Spleen (tissue), 7 donors: Measurements from ENCODE around the gene CTDSP2.

Experiments
- POLR2A ChIP-seq, 3 donors: fragments of 450-650 bp; IDR thresholded peaks; one replicate each; pipeline ENCODE4 v1.5.1; 2017; ENCODE audit warnings: antibody characterized with exemption in 3 of 3, mild to moderate bottlenecking in 1 of 3
- POLR2AphosphoS5 ChIP-seq, 3 donors: sonication (generic); formaldehyde crosslinking; IDR thresholded peaks; one replicate each; pipeline ENCODE4 v1.5.1; 2017; ENCODE audit warnings: antibody characterized with exemption in 3 of 3
- TF ChIP-seq, protein P1 (sequence below), 11 experiments: fragments of 200-600 bp in 7 of 11; fragments of 450-650 bp in 4 of 11; sonication (generic) in 4 of 11; IDR thresholded peaks in 8 of 11; conservative IDR thresholded peaks in 3 of 11; 1 replicate in 7 of 11; 2 replicates in 4 of 11; pipeline versions ENCODE4 v1.4.0 to v1.8.0; 2016 to 2021; ENCODE audit warnings: antibody characterized with exemption in 11 of 11, inconsistent platforms in 4 of 11, mild to moderate bottlenecking in 1 of 11
- donor health status: DM: no; HTN: no; CAD: no; lungs with moderate emphysema.
- donor health status: DM: no; HTN: no; CAD: no.
- donor health status: DM: no; HTN: no; CAD: no.

- no peak for TF ChIP-seq POLR2A (IDR thresholded peaks at IDR 0.05)
- TF ChIP-seq, protein P1, sequence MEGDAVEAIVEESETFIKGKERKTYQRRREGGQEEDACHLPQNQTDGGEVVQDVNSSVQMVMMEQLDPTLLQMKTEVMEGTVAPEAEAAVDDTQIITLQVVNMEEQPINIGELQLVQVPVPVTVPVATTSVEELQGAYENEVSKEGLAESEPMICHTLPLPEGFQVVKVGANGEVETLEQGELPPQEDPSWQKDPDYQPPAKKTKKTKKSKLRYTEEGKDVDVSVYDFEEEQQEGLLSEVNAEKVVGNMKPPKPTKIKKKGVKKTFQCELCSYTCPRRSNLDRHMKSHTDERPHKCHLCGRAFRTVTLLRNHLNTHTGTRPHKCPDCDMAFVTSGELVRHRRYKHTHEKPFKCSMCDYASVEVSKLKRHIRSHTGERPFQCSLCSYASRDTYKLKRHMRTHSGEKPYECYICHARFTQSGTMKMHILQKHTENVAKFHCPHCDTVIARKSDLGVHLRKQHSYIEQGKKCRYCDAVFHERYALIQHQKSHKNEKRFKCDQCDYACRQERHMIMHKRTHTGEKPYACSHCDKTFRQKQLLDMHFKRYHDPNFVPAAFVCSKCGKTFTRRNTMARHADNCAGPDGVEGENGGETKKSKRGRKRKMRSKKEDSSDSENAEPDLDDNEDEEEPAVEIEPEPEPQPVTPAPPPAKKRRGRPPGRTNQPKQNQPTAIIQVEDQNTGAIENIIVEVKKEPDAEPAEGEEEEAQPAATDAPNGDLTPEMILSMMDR (IDR thresholded peaks at IDR 0.05 in 8 of 11, conservative IDR thresholded peaks at IDR 0.05 in 3 of 11) = no peak
- TF ChIP-seq POLR2AphosphoS5 (IDR thresholded peaks at IDR 0.05) = no peak
Measured at GRCh38 chr12:57793920-57794319, 52.6 kb downstream of the CTDSP2 start.
